HG02610 (cell line): Measurements from ENCODE around the gene RNGTT.
"Not testable (repeated sequence)": the region's sequence is repeated elsewhere in the genome, so short reads cannot be mapped to it uniquely, and the experiment has no call there.

ENCODE experiments used
- ATAC-seq: cut with Tn5 transposase; IDR thresholded peaks from one replicate; pipeline ENCODE4 v1.9.1; 2021; ENCODE audit warnings: mild to moderate bottlenecking, moderate library complexity; ENCODE audit not compliant: unreplicated experiment

RNGTT gene

GRCh38 chr6:88741939-88742338, 221.5 kb downstream of the RNGTT start:
- no peak for ATAC-seq

- no peak for ATAC-seq
These were observed 222.3 kb downstream of the RNGTT start for GRCh38 chr6:88741071-88741470.

- no peak for ATAC-seq
These were observed 228.9 kb downstream of the RNGTT start for GRCh38 chr6:88734544-88734943.

GRCh38 chr6:88730611-88731011, 232.8 kb downstream of the RNGTT start:
- ATAC-seq = no peak

GRCh38 chr6:88728756-88729155, 234.7 kb downstream of the RNGTT start:
- ATAC-seq = no peak

- ATAC-seq = not testable (repeated sequence)
These were observed 237.0 kb downstream of the RNGTT start for GRCh38 chr6:88726409-88726808.

GRCh38 chr6:88725111-88725975, 238.1 kb downstream of the RNGTT start:
- no peak for ATAC-seq

GRCh38 chr6:88722686-88723085, 240.7 kb downstream of the RNGTT start:
- ATAC-seq = no peak

- ATAC-seq = not testable (repeated sequence)
These were observed 247.0 kb downstream of the RNGTT start for GRCh38 chr6:88716399-88716798.

- no peak for ATAC-seq
These were observed 251.0 kb downstream of the RNGTT start for GRCh38 chr6:88712243-88712936.

- ATAC-seq = no peak
These were observed 253.6 kb downstream of the RNGTT start for GRCh38 chr6:88709819-88710246.

GRCh38 chr6:88708197-88708744, 255.1 kb downstream of the RNGTT start:
- no peak for ATAC-seq

GRCh38 chr6:88705601-88706000, 257.8 kb downstream of the RNGTT start:
- peak; percentile 92 for ATAC-seq

GRCh38 chr6:88704980-88705379, 258.4 kb downstream of the RNGTT start:
- ATAC-seq = no peak

GRCh38 chr6:88702956-88703556, 260.4 kb downstream of the RNGTT start:
- ATAC-seq = no peak

GRCh38 chr6:88698661-88699060, 264.8 kb downstream of the RNGTT start:
- no peak for ATAC-seq

GRCh38 chr6:88695937-88696336, 267.5 kb downstream of the RNGTT start:
- ATAC-seq = no peak

- ATAC-seq = no peak
These were observed 279.7 kb downstream of the RNGTT start for GRCh38 chr6:88683734-88684133.

GRCh38 chr6:88680654-88681053, 282.8 kb downstream of the RNGTT start:
- ATAC-seq = no peak

GRCh38 chr6:88679841-88680240, 283.6 kb downstream of the RNGTT start:
- ATAC-seq = no peak

- no peak for ATAC-seq
These were observed 286.1 kb downstream of the RNGTT start for GRCh38 chr6:88677356-88677755.
